ENCODE data around the gene LTBP2. TPM values are rescaled to one million over a fixed set of nuclear protein-coding genes. Genes with fewer than 3 reads are reported as not detected.

LTBP2 gene
- total RNA-seq, 4 donors from 2014 or later = 19.8 to 51.9 (median 28.8) TPM

DNA sequence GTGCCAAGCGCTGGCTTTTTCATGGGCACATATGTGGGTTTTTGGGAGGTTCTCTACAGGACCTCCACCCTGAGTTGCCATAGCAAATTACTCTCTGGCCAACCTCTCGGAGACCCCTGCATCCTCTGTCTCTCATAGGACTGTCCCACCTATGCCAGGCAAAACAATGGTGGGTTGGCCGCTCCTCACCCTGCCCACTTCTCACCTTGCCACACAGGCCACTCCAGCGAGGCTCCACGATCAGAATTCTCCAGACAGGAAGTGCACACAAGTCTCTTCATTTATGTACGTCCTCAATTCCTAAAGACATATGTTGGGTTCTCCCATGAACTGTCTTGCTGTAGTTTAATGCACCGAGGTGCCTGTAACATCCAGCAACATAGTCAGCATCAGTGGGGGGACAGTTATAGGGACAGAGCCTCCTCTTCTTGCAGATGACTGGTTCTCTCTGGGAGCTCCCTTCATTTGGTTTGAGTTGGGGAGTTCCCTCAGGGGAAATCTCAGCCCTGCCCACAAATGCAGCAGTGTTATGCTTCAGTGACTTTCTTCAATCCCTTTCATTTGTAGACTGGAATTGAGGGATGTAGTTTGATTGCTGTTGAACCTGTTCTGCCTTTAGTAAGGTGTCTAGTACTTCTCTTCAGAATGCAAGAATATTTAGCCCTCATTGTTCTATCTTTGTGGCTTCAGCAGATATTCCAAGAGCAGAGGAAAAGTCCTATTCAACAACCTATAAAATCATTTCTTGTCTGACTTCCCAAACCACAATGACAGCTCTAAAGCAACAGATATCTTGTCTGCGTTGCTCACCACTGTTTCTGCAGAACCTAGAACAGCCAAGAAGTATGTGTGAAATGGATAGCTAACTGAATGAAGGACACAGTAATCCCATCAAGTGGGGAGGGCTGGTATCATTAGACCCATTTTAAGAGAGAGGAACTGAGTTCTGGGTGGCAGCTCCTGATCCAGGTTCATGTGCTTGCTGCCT is 2.8 kb upstream of the LTBP2 start:
- peaks cover 15 to 21% of the 10 kb centered on the region in 2 donors for H3K4me1 ChIP-seq
- in situ Hi-C loops (cut with MboI; ENCODE audit: low sequenced_read_pairs in 4 of 4) (no loop called here), intact Hi-C loops (cut with DNase I; ENCODE audit: low total_unique reads) (loop anchor here (5.0 kb wide), 2 partner anchors 68 to 253 kb away; no protein-coding TSS in a partner anchor)
- DNase-seq (no peak), ATAC-seq (no peak)
- H3K9me3 ChIP-seq = no peaks in the 10 kb centered on the region
- H3K27me3 ChIP-seq = peaks cover 16 to 37% (median 17%) of the 10 kb centered on the region in 3 donors
- H3K36me3 ChIP-seq = no peaks in the 10 kb centered on the region
- TF ChIP-seq, protein P1, sequence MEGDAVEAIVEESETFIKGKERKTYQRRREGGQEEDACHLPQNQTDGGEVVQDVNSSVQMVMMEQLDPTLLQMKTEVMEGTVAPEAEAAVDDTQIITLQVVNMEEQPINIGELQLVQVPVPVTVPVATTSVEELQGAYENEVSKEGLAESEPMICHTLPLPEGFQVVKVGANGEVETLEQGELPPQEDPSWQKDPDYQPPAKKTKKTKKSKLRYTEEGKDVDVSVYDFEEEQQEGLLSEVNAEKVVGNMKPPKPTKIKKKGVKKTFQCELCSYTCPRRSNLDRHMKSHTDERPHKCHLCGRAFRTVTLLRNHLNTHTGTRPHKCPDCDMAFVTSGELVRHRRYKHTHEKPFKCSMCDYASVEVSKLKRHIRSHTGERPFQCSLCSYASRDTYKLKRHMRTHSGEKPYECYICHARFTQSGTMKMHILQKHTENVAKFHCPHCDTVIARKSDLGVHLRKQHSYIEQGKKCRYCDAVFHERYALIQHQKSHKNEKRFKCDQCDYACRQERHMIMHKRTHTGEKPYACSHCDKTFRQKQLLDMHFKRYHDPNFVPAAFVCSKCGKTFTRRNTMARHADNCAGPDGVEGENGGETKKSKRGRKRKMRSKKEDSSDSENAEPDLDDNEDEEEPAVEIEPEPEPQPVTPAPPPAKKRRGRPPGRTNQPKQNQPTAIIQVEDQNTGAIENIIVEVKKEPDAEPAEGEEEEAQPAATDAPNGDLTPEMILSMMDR (IDR thresholded peaks at IDR 0.05 in 4 of 5, conservative IDR thresholded peaks at IDR 0.05 in 1 of 5) = no peak
- no peak for TF ChIP-seq POLR2A (IDR thresholded peaks at IDR 0.05)
- no peak overlapping the region for H3K4me3 ChIP-seq
- peak overlapping the region in 1 of 4 donors; percentile 2 for H3K27ac ChIP-seq

- TF ChIP-seq, protein P1 (IDR thresholded peaks at IDR 0.05 in 4 of 5, conservative IDR thresholded peaks at IDR 0.05 in 1 of 5) = no peak
- no peak for TF ChIP-seq POLR2A (IDR thresholded peaks at IDR 0.05)
- no peaks in the 10 kb centered on the region for H3K9me3 ChIP-seq
- H3K27ac ChIP-seq = peak overlapping the region in 3 of 4 donors; percentile 19 to 34 (median 33)
- in situ Hi-C loops (cut with MboI; ENCODE audit: low sequenced_read_pairs in 4 of 4) = no loop called here
- peaks cover 7 to 10% of the 10 kb centered on the region in 2 donors for H3K4me1 ChIP-seq
- ATAC-seq (no peak), DNase-seq (no peak)
- intact Hi-C loops (cut with DNase I; ENCODE audit: low total_unique reads) = loop anchor here (5.0 kb wide), 2 partner anchors 66 to 251 kb away; no protein-coding TSS in a partner anchor
- H3K36me3 ChIP-seq = no peaks in the 10 kb centered on the region
- peaks cover 16 to 37% (median 17%) of the 10 kb centered on the region in 3 donors for H3K27me3 ChIP-seq
- H3K4me3 ChIP-seq = no peak overlapping the region
These were observed 1.3 kb upstream of the LTBP2 start for GRCh38 chr14:74613211-74613914.

DNA sequence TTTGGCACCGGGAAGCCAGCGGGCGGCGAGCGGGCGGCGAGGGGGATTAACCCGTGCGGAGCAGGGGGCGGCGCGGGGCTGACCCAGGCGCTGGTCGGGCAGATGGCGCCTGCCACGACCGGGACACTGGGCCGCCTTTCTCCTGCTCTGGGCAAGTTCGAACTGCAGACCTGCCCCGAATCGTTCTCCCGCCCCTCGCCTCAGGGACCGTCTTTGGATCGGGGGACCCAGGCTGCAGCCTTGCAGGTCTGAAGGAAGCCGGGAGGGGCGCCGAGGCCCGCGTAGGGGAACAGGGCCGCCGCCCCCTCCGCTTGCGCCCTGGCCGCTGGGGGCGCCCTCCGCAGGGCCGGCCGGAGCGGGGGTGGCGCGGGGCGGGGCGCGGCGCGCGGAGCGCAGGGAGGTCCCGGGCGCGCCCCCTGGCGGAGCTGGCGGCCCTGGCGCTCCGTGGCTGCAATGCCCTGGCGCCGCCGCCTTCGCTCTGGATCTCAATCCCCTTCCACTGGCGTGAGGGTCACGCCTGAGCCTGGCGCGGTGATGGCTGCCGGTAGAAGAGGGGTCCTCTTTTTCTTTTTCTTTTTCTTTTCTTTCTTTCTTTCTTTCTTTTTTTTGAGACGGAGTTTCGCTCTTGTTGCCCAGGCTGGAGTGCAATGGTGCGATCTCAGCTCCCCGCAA is 449 bp upstream of the LTBP2 start:
- Histone ChIP-seq H3K27ac (peak overlapping the region; percentile 37 to 56 (median 50)), H3K4me1 (peaks cover 7 to 9% of the 10 kb centered on the region in 2 donors), H3K36me3 (no peaks in the 10 kb centered on the region), H3K9me3 (no peaks in the 10 kb centered on the region), H3K4me3 (peak overlapping the region; percentile 61 to 96 (median 70)), H3K27me3 (peaks cover 16 to 37% (median 17%) of the 10 kb centered on the region in 3 donors)
- peak; percentile 78 to 84 for ATAC-seq
- TF ChIP-seq, protein P1 (IDR thresholded peaks at IDR 0.05 in 4 of 5, conservative IDR thresholded peaks at IDR 0.05 in 1 of 5) = peak; percentile 68 to 94 (median 83)
- no peak for TF ChIP-seq POLR2A (IDR thresholded peaks at IDR 0.05)
- DNase-seq = peak; percentile 25 to 65
- in situ Hi-C loops (cut with MboI; ENCODE audit: low sequenced_read_pairs in 4 of 4) (no loop called here), intact Hi-C loops (cut with DNase I; ENCODE audit: low total_unique reads) (loop anchor here (1.0 to 5.0 kb wide), 4 partner anchors 65 to 250 kb away; partner anchors contain the start of gene YLPM1)
